ENCODE results near the gene FRMD4B. TPM values are rescaled to one million over a fixed set of nuclear protein-coding genes. Genes with fewer than 3 reads are reported as not detected.

FRMD4B gene
- total RNA-seq, 1 donor from 2014 or later, result 140 TPM

- Mint-ChIP-seq H3K4me1 (no peaks in the 10 kb centered on the region), H3K27ac (no peak overlapping the region)
- TF ChIP-seq CTCF (IDR thresholded peaks at IDR 0.05; ENCODE audit: unreplicated experiment), result no peak
These were observed 255.2 kb downstream of the FRMD4B start for GRCh38 chr3:69130689-69131088.

DNA sequence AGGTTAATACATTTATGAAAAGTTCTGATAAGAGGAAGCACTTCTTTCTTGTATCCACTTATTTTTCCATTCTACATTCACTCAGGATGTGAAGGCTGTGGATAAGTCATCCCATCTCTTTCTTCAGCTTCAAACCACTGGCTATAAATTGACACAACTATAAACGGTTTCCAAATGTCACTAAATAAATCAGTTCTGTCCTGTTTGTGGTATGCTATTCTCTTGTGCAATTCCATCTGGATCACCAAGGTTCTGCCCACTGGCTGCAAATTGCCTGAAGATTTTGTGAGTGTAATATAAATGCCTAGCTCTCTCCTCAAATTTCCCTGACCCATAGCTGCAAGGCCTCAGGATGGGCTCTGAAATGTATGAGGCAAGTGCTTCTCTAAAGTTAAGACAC lies 256.4 kb downstream of the FRMD4B start:
- Mint-ChIP-seq H3K9me3 (no peaks in the 10 kb centered on the region), H3K36me3 (no peaks in the 10 kb centered on the region), H3K4me1 (no peaks in the 10 kb centered on the region), H3K27me3 (ENCODE audit: low read depth) (no peaks in the 10 kb centered on the region), H3K4me3 (no peak overlapping the region), H3K27ac (no peak overlapping the region)
- TF ChIP-seq CTCF (IDR thresholded peaks at IDR 0.05; ENCODE audit: unreplicated experiment), result no peak
- no peak for DNase-seq (ENCODE audit: low spot score in 2 of 2, unreplicated experiment in 2 of 2)

More at GRCh38 chr3:69130689-69131088, 255.2 kb downstream of the FRMD4B start:
- Mint-ChIP-seq H3K36me3 (no peaks in the 10 kb centered on the region), H3K4me3 (no peak overlapping the region), H3K9me3 (no peaks in the 10 kb centered on the region), H3K27me3 (ENCODE audit: low read depth) (no peaks in the 10 kb centered on the region)
- no peak for DNase-seq (ENCODE audit: low spot score in 2 of 2, unreplicated experiment in 2 of 2)

DNA sequence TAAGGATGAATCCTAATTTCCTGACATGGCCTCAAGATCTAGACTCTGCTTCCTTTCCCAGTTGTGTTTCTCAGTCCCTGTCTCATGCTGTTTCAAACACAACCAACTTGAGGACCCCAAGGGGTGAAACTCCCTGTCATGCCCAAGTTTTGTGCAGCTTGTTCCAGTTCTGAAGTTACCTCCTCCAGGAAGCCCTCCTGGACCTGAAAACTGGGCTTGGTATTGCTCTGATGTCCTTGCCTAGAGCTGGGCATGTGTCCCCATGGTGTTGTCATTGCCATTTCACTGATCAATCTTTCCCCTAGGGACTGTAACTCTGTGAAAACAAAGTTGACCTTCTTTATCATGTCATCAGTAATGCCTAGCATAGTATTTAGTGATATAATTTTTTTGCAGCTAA lies 257.4 kb downstream of the FRMD4B start:
- no peak for DNase-seq (ENCODE audit: low spot score in 2 of 2, unreplicated experiment in 2 of 2)
- H3K4me3 Mint-ChIP-seq, result no peak overlapping the region
- no peaks in the 10 kb centered on the region for H3K9me3 Mint-ChIP-seq
- H3K27me3 Mint-ChIP-seq (ENCODE audit: low read depth), result no peaks in the 10 kb centered on the region
- no peak overlapping the region for H3K27ac Mint-ChIP-seq
- H3K36me3 Mint-ChIP-seq, result no peaks in the 10 kb centered on the region
- no peaks in the 10 kb centered on the region for H3K4me1 Mint-ChIP-seq
- TF ChIP-seq CTCF (IDR thresholded peaks at IDR 0.05; ENCODE audit: unreplicated experiment), result no peak

- no peaks in the 10 kb centered on the region for H3K36me3 Mint-ChIP-seq
These were observed 258.9 kb downstream of the FRMD4B start for GRCh38 chr3:69126999-69127398.

DNA sequence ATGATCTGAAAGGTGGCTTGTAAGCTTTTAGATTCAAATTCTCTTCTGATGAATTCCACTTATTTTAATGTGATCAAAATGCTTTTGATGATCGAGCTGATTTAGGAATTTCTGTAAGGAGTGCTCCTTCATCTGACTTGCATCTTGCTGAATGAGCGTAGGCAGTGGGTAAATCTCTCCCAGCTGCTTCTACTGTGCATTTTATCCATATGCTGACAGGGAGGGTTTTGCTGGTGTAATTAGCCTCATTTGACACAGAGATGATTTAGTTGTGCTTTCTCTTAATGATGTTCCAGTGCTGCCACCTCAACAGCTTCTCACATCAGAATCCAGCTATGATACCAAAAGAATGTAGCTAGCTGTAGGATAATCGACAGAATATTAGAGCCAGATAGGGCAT lies 259.7 kb downstream of the FRMD4B start:
- peaks cover 5% of the 10 kb centered on the region for H3K4me1 Mint-ChIP-seq
- H3K4me3 Mint-ChIP-seq, result no peak overlapping the region
- H3K27me3 Mint-ChIP-seq (ENCODE audit: low read depth), result no peaks in the 10 kb centered on the region
- no peak for DNase-seq (ENCODE audit: low spot score in 2 of 2, unreplicated experiment in 2 of 2)
- H3K36me3 Mint-ChIP-seq, result no peaks in the 10 kb centered on the region
- no peak overlapping the region for H3K27ac Mint-ChIP-seq
- TF ChIP-seq CTCF (IDR thresholded peaks at IDR 0.05; ENCODE audit: unreplicated experiment), result no peak
- no peaks in the 10 kb centered on the region for H3K9me3 Mint-ChIP-seq

More at GRCh38 chr3:69126999-69127398, 258.9 kb downstream of the FRMD4B start:
- Mint-ChIP-seq H3K27ac (no peak overlapping the region), H3K4me1 (peaks cover 1% of the 10 kb centered on the region), H3K4me3 (no peak overlapping the region), H3K27me3 (ENCODE audit: low read depth) (no peaks in the 10 kb centered on the region), H3K9me3 (no peaks in the 10 kb centered on the region)
- DNase-seq (ENCODE audit: low spot score in 2 of 2, unreplicated experiment in 2 of 2), result no peak
- no peak for TF ChIP-seq CTCF (IDR thresholded peaks at IDR 0.05; ENCODE audit: unreplicated experiment)

- no peak within 1 kb of the TSS for H3K27ac Mint-ChIP-seq
- TF ChIP-seq CTCF (IDR thresholded peaks at IDR 0.05; ENCODE audit: unreplicated experiment), result no peak
- no peak within 1 kb of the TSS for H3K4me3 Mint-ChIP-seq
- DNase-seq (ENCODE audit: low spot score in 2 of 2, unreplicated experiment in 2 of 2), result no peak
- no peaks in the 10 kb centered on the region for H3K27me3 Mint-ChIP-seq (ENCODE audit: low read depth)
- H3K4me1 Mint-ChIP-seq, result peaks cover 9% of the 10 kb centered on the region
- no peaks in the 10 kb centered on the region for H3K36me3 Mint-ChIP-seq
- H3K9me3 Mint-ChIP-seq, result no peaks in the 10 kb centered on the region
These were observed 263.5 kb downstream of the FRMD4B start, which contains the start of gene LMOD3 for GRCh38 chr3:69122403-69122802. Gene LMOD3 (minus strand): TSS chr3:69122595. CDS start chr3:69122386, 209 bp downstream.

Data from mesothelial cell of epicardium (in vitro differentiated cells).